LoVo (cell line): ENCODE measurements around the gene VEGFB.
A peak's percentile ranks its signal among the peaks of the same experiment; 100 is the strongest.

ENCODE experiments used
- DNase-seq: peaks from one replicate; pipeline ENCODE4 v3.0.0-alpha.2; 2016; ENCODE audit warnings: low spot score

VEGFB gene

GRCh38 chr11:64284048-64284961 lies 49.9 kb downstream of the VEGFB start, which contains the start of gene BAD:
Gene BAD, minus strand, starts transcription at chr11:64284665. Its CDS starts 297 bp downstream, at chr11:64284368.
- DNase-seq: peak; percentile 92

GRCh38 chr11:64284962-64285884 lies 50.8 kb downstream of the VEGFB start, which contains the start of gene GPR137:
Gene GPR137, plus strand, starts transcription at chr11:64285848. Its CDS starts 677 bp downstream, at chr11:64286525.
- DNase-seq: peak; percentile 75

DNA sequence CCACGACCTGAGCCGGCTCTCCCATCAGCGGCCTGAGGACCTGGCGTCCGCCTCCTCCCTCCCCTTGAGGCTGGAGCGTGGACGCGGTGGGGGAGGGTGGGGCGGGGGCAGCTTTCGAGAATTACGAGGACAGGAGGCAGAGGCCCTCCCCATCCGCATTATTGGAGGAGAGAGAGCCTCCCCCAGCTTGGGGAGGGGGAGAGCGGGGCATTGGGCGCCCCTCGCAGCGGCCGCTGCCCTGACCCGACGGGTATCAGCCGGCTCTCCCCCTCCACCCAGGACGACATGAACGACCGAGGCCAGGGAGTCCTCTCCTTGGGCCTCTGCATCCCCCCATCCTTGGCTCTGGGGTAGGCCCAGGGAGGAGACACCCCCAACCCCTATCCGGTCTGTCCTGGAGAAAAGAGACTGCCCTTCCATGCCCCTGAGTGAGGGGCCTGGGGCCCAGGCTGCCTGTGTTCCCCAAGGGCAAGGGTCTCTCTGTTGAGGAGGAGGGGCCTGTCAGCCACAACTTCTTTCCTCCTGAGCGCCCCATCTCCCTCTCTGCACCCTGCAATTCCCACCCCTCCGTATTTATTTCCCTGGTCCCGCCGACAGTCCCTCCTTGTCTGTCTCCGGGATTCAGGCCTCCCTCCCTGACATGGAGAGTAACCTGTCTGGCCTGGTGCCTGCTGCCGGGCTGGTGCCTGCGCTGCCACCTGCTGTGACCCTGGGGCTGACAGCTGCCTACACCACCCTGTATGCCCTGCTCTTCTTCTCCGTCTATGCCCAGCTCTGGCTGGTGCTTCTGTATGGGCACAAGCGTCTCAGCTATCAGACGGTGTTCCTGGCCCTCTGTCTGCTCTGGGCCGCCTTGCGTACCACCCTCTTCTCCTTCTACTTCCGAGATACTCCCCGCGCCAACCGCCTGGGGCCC lies 51.8 kb downstream of the VEGFB start:
- peak; percentile 46 for DNase-seq

- DNase-seq: no peak
Measured at GRCh38 chr11:64286801-64287159, 52.4 kb downstream of the VEGFB start.

- DNase-seq: no peak
Measured at GRCh38 chr11:64287676-64288352, 53.4 kb downstream of the VEGFB start.

- no peak for DNase-seq
Measured at GRCh38 chr11:64288353-64288750, 54.0 kb downstream of the VEGFB start.
